Gastrocnemius medialis (tissue), 4 donors: Measurements from ENCODE around the gene NEURL2. TPM values are rescaled to one million over a fixed set of nuclear protein-coding genes. Genes with fewer than 3 reads are reported as not detected.

ENCODE experiments used
- ATAC-seq, 2 donors: fragments of 150-250 bp; one replicate each; pipeline ENCODE4 v1.9.1; 2016
- DNase-seq, 2 donors: peaks; one replicate each; pipeline ENCODE4 v3.0.0-alpha.2; 2019
- H3K27ac ChIP-seq, 4 donors: fragments of 200-600 bp; sonication (generic); 1 replicate in 1 of 4; 2 replicates in 3 of 4; pipeline ENCODE4 v1.5.1; 2016 to 2018; ENCODE audit warnings: mild to moderate bottlenecking in 2 of 4, moderate library complexity in 1 of 4
- H3K27me3 ChIP-seq, 3 donors: fragments of 200-600 bp; sonication (generic) in 2 of 3; 1 replicate in 1 of 3; 2 replicates in 2 of 3; pipeline versions ENCODE4 v1.5.1 to v1.6.0; 2016 to 2019; ENCODE audit warnings: mild to moderate bottlenecking in 1 of 3, moderate library complexity in 1 of 3
- H3K36me3 ChIP-seq, 2 donors: fragments of 200-600 bp; sonication (generic) in 1 of 2; one replicate each; pipeline ENCODE4 v1.5.1; 2017 to 2018
- H3K4me1 ChIP-seq, 2 donors: fragments of 200-600 bp; sonication (generic) in 1 of 2; one replicate each; pipeline ENCODE4 v1.5.1; 2016 to 2017; ENCODE audit warnings: mild to moderate bottlenecking in 2 of 2
- H3K4me3 ChIP-seq, 4 donors: fragments of 200-600 bp; sonication (generic) in 3 of 4; 1 replicate in 1 of 4; 2 replicates in 3 of 4; pipeline ENCODE4 v1.5.1; 2016 to 2019; ENCODE audit warnings: mild to moderate bottlenecking in 2 of 4
- H3K9me3 ChIP-seq, 3 donors: fragments of 200-600 bp; sonication (generic) in 2 of 3; 1 replicate in 1 of 3; 2 replicates in 2 of 3; pipeline ENCODE4 v1.5.1; 2016 to 2019
- CTCF ChIP-seq, 5 experiments: fragments of 450-650 bp in 3 of 5; fragments of 200-600 bp in 2 of 5; sonication (generic) in 2 of 5; IDR thresholded peaks in 4 of 5; conservative IDR thresholded peaks in 1 of 5; 1 replicate in 4 of 5; 2 replicates in 1 of 5; pipeline ENCODE4 v1.5.1; 2016 to 2019; ENCODE audit warnings: antibody characterized with exemption in 5 of 5, mild to moderate bottlenecking in 3 of 5, moderate library complexity in 3 of 5
- POLR2A ChIP-seq, 2 donors: fragments of 450-650 bp; IDR thresholded peaks; one replicate each; pipeline ENCODE4 v1.6.1; 2017; ENCODE audit warnings: antibody characterized with exemption in 2 of 2, mild to moderate bottlenecking in 2 of 2, moderate library complexity in 2 of 2
- in situ Hi-C, 4 donors: fragments of 200-750 bp; cut with MboI; loops; one replicate each; pipeline versions ENCODE4 v1.15.0 to v1.8.0; 2017; ENCODE audit warnings: low sequenced_read_pairs in 4 of 4
- intact Hi-C: fragments of 100-400 bp; cut with DNase I; formaldehyde crosslinking; loops from one replicate; pipeline ENCODE4 v1.15.1; 2023; ENCODE audit warnings: low total_unique reads
- total RNA-seq, 4 donors: library from RNA; depleted of rRNA; stranded (reverse); fragments of >200 nt; gene quantifications; one replicate each; pipeline versions ENCODE4 v1.1.0 to v1.2.3, GENCODE V29; 2016

Gene NEURL2
- total RNA-seq, 4 donors from 2014 or later, result 4.9 to 24.1 (median 10.2) TPM

GRCh38 chr20:45919542-45920399 is 28.8 kb upstream of the NEURL2 start:
- ATAC-seq (peak; percentile 35 to 55), DNase-seq (peak; percentile 62 to 73)
- in situ Hi-C loops, result no loop called here
- intact Hi-C loops, result no loop called here
- no peaks in the 10 kb centered on the region for H3K9me3 ChIP-seq
- H3K36me3 ChIP-seq, result no peaks in the 10 kb centered on the region
- peak overlapping the region; percentile 59 to 67 (median 64) for H3K27ac ChIP-seq
- TF ChIP-seq CTCF (IDR thresholded peaks at IDR 0.05 in 4 of 5, conservative IDR thresholded peaks at IDR 0.05 in 1 of 5), result no peak
- no peak for TF ChIP-seq POLR2A (IDR thresholded peaks at IDR 0.05)
- H3K4me3 ChIP-seq, result no peak overlapping the region
- peaks cover 11 to 29% of the 10 kb centered on the region in 2 donors for H3K4me1 ChIP-seq
- no peaks in the 10 kb centered on the region for H3K27me3 ChIP-seq

- Histone ChIP-seq H3K4me1 (peaks cover 5 to 21% of the 10 kb centered on the region in 2 donors), H3K27me3 (no peaks in the 10 kb centered on the region), H3K9me3 (no peaks in the 10 kb centered on the region), H3K36me3 (no peaks in the 10 kb centered on the region), H3K27ac (peak overlapping the region; percentile 59 to 67 (median 64)), H3K4me3 (no peak overlapping the region)
- in situ Hi-C loops, result no loop called here
- DNase-seq, result no peak
- TF ChIP-seq POLR2A (IDR thresholded peaks at IDR 0.05) (no peak), CTCF (IDR thresholded peaks at IDR 0.05 in 4 of 5, conservative IDR thresholded peaks at IDR 0.05 in 1 of 5) (no peak)
- ATAC-seq, result peak in 1 of 2 donors; percentile 8
- intact Hi-C loops, result no loop called here
These were observed 27.9 kb upstream of the NEURL2 start for GRCh38 chr20:45918779-45919537.

- DNase-seq (no peak), ATAC-seq (peak in 1 of 2 donors; percentile 45)
- Histone ChIP-seq H3K27ac (peak overlapping the region; percentile 59 to 67 (median 64)), H3K9me3 (no peaks in the 10 kb centered on the region), H3K4me1 (peaks cover 0 to 16% of the 10 kb centered on the region in 2 donors), H3K4me3 (no peak overlapping the region), H3K36me3 (no peaks in the 10 kb centered on the region), H3K27me3 (no peaks in the 10 kb centered on the region)
- intact Hi-C loops (no loop called here), in situ Hi-C loops (no loop called here)
- TF ChIP-seq CTCF (IDR thresholded peaks at IDR 0.05 in 4 of 5, conservative IDR thresholded peaks at IDR 0.05 in 1 of 5) (no peak), POLR2A (IDR thresholded peaks at IDR 0.05) (no peak)
These were observed 27.3 kb upstream of the NEURL2 start for GRCh38 chr20:45918182-45918737.

GRCh38 chr20:45917790-45918141 is 26.8 kb upstream of the NEURL2 start:
- in situ Hi-C loops (no loop called here), intact Hi-C loops (no loop called here)
- no peak overlapping the region for H3K4me3 ChIP-seq
- no peaks in the 10 kb centered on the region for H3K36me3 ChIP-seq
- peak overlapping the region; percentile 59 to 67 (median 64) for H3K27ac ChIP-seq
- no peaks in the 10 kb centered on the region for H3K9me3 ChIP-seq
- H3K4me1 ChIP-seq, result peaks cover 0 to 16% of the 10 kb centered on the region in 2 donors
- ATAC-seq (no peak), DNase-seq (no peak)
- TF ChIP-seq POLR2A (IDR thresholded peaks at IDR 0.05) (no peak), CTCF (IDR thresholded peaks at IDR 0.05 in 4 of 5, conservative IDR thresholded peaks at IDR 0.05 in 1 of 5) (no peak)
- H3K27me3 ChIP-seq, result peaks cover 0 to 3% (median under 1%) of the 10 kb centered on the region in 3 donors
